HG02798 (cell line): ENCODE results near the gene RUNDC1.

Source experiments
- ATAC-seq: cut with Tn5 transposase; IDR thresholded peaks from one replicate; pipeline ENCODE4 v1.9.1; 2021; ENCODE audit warnings: mild to moderate bottlenecking; ENCODE audit not compliant: unreplicated experiment, poor library complexity

The RUNDC1 gene

GRCh38 chr17:43033948-43034881, 53.9 kb downstream of the RUNDC1 start:
- ATAC-seq = no peak

- no peak for ATAC-seq
Measured at GRCh38 chr17:43034894-43035293, 54.5 kb downstream of the RUNDC1 start.

- no peak for ATAC-seq
Measured at GRCh38 chr17:43039646-43040045, 59.3 kb downstream of the RUNDC1 start.

- ATAC-seq = no peak
Measured at GRCh38 chr17:43040655-43041054, 60.3 kb downstream of the RUNDC1 start.

GRCh38 chr17:43042025-43042628, 61.8 kb downstream of the RUNDC1 start:
- no peak for ATAC-seq
